Ectodermal cell (in vitro differentiated cells): ENCODE data around the gene TPO. TPM values are rescaled to one million over a fixed set of nuclear protein-coding genes. Genes with fewer than 3 reads are reported as not detected.

Experiments used
- H3K27ac ChIP-seq: 2 replicates; pipeline ENCODE4 v1.7.0; 2013; ENCODE audit warnings: mild to moderate bottlenecking, low read depth, low read length; ENCODE audit not compliant: insufficient read depth, poor library complexity, severe bottlenecking
- H3K27me3 ChIP-seq: 2 replicates; pipeline ENCODE4 v1.7.0; 2013; ENCODE audit warnings: mild to moderate bottlenecking, low read length; ENCODE audit not compliant: insufficient read depth, control insufficient read depth, poor library complexity, severe bottlenecking
- H3K36me3 ChIP-seq: one replicate; pipeline ENCODE4 v1.7.0; 2013; ENCODE audit warnings: low read length; ENCODE audit not compliant: control insufficient read depth, insufficient read depth
- H3K4me1 ChIP-seq: one replicate; pipeline ENCODE4 v1.7.0; 2013; ENCODE audit warnings: low read length; ENCODE audit not compliant: control insufficient read depth, insufficient read depth
- H3K4me3 ChIP-seq: 2 replicates; pipeline ENCODE4 v1.7.0; 2013; ENCODE audit warnings: low read depth, low read length, control low read depth; ENCODE audit not compliant: insufficient read depth
- H3K9me3 ChIP-seq: 2 replicates; pipeline ENCODE4 v1.7.0; 2013; ENCODE audit warnings: mild to moderate bottlenecking, low read length, moderate library complexity; ENCODE audit not compliant: control insufficient read depth
- WGBS, 2 experiments: methylation state at CpG; one replicate each; pipeline ENCODE4 v1.1.7; 2013; ENCODE audit warnings: missing lambda C conversion rate in 2 of 2; 5-methylcytosine and 5-hydroxymethylcytosine counted together
- polyA plus RNA-seq, 4 experiments: library from polyadenylated mRNA; stranded (reverse); fragments of 50-300 nt; gene quantifications; one replicate each; pipeline ENCODE4 v1.2.3, GENCODE V29; 2013

TPO gene
- polyA plus RNA-seq (2013, experiment 1 of 4) = not detected
- polyA plus RNA-seq (2013, experiment 2 of 4) = not detected
- not detected for polyA plus RNA-seq (2013, experiment 3 of 4)
- not detected for polyA plus RNA-seq (2013, experiment 4 of 4)

- 89 to 90% methylated on average over 15 of the region's 15 CpGs for WGBS, 2 experiments
- Histone ChIP-seq H3K4me3 (no peak within 1 kb of the TSS), H3K36me3 (no peaks in the 10 kb centered on the region), H3K4me1 (no peaks in the 10 kb centered on the region), H3K27ac (no peak within 1 kb of the TSS), H3K27me3 (no peaks in the 10 kb centered on the region), H3K9me3 (no peaks in the 10 kb centered on the region)
These were observed at the start of gene TPO for GRCh38 chr2:1413156-1413710. Gene TPO, plus strand, starts transcription at chr2:1413463. Its CDS starts 946 bp downstream, at chr2:1414409.

GRCh38 chr2:1366546-1367134 is 46.6 kb upstream of the TPO start:
- Histone ChIP-seq H3K36me3 (no peaks in the 10 kb centered on the region), H3K27ac (no peak overlapping the region), H3K27me3 (no peaks in the 10 kb centered on the region), H3K9me3 (no peaks in the 10 kb centered on the region), H3K4me1 (peaks cover 6% of the 10 kb centered on the region), H3K4me3 (no peak overlapping the region)
- WGBS, 2 experiments = 93 to 94% methylated on average over 19 to 20 of the region's 20 CpGs

- WGBS, 2 experiments = 88 to 92% methylated on average over 9 of the region's 9 CpGs
- Histone ChIP-seq H3K27me3 (no peaks in the 10 kb centered on the region), H3K4me3 (no peak overlapping the region)
These were observed 45.7 kb upstream of the TPO start for GRCh38 chr2:1367601-1368000.

GRCh38 chr2:1369905-1370304 is 43.4 kb upstream of the TPO start:
- H3K36me3 ChIP-seq = no peaks in the 10 kb centered on the region

More at GRCh38 chr2:1367601-1368000, 45.7 kb upstream of the TPO start:
- Histone ChIP-seq H3K36me3 (no peaks in the 10 kb centered on the region), H3K4me1 (peaks cover 6% of the 10 kb centered on the region), H3K27ac (no peak overlapping the region), H3K9me3 (no peaks in the 10 kb centered on the region)

GRCh38 chr2:1370461-1370860 is 42.8 kb upstream of the TPO start:
- 93 to 96% methylated on average over 4 of the region's 4 CpGs for WGBS, 2 experiments
- Histone ChIP-seq H3K9me3 (no peaks in the 10 kb centered on the region), H3K36me3 (no peaks in the 10 kb centered on the region), H3K4me1 (peaks cover 4% of the 10 kb centered on the region), H3K4me3 (no peak overlapping the region), H3K27ac (no peak overlapping the region), H3K27me3 (no peaks in the 10 kb centered on the region)

More at GRCh38 chr2:1369905-1370304, 43.4 kb upstream of the TPO start:
- Histone ChIP-seq H3K4me1 (peaks cover 6% of the 10 kb centered on the region), H3K9me3 (no peaks in the 10 kb centered on the region), H3K27ac (no peak overlapping the region), H3K27me3 (no peaks in the 10 kb centered on the region), H3K4me3 (no peak overlapping the region)
- WGBS, 2 experiments = 93 to 95% methylated on average over 10 of the region's 10 CpGs

GRCh38 chr2:1371082-1371481 is 42.2 kb upstream of the TPO start:
- Histone ChIP-seq H3K27me3 (no peaks in the 10 kb centered on the region), H3K9me3 (no peaks in the 10 kb centered on the region), H3K36me3 (no peaks in the 10 kb centered on the region), H3K4me1 (no peaks in the 10 kb centered on the region), H3K4me3 (no peak overlapping the region), H3K27ac (no peak overlapping the region)
- WGBS, 2 experiments = 96% methylated on average over 11 of the region's 11 CpGs

- no peaks in the 10 kb centered on the region for H3K36me3 ChIP-seq
- no peak overlapping the region for H3K27ac ChIP-seq
- 91 to 93% methylated on average over 12 of the region's 12 CpGs for WGBS, 2 experiments
- no peaks in the 10 kb centered on the region for H3K4me1 ChIP-seq
- H3K27me3 ChIP-seq = no peaks in the 10 kb centered on the region
- H3K9me3 ChIP-seq = no peaks in the 10 kb centered on the region
- H3K4me3 ChIP-seq = no peak overlapping the region
These were observed 39.4 kb upstream of the TPO start for GRCh38 chr2:1373830-1374229.

GRCh38 chr2:1374287-1374686 is 39.0 kb upstream of the TPO start:
- Histone ChIP-seq H3K27ac (no peak overlapping the region), H3K4me3 (no peak overlapping the region), H3K4me1 (no peaks in the 10 kb centered on the region), H3K27me3 (no peaks in the 10 kb centered on the region), H3K36me3 (no peaks in the 10 kb centered on the region), H3K9me3 (no peaks in the 10 kb centered on the region)
- 96 to 98% methylated on average over 11 of the region's 11 CpGs for whole genome bisulfite sequencing, 2 experiments

GRCh38 chr2:1375794-1376193 is 37.5 kb upstream of the TPO start:
- no peaks in the 10 kb centered on the region for H3K4me1 ChIP-seq
- H3K4me3 ChIP-seq = no peak overlapping the region
- no peak overlapping the region for H3K27ac ChIP-seq
- no peaks in the 10 kb centered on the region for H3K27me3 ChIP-seq
- no peaks in the 10 kb centered on the region for H3K36me3 ChIP-seq
- H3K9me3 ChIP-seq = no peaks in the 10 kb centered on the region
- 93 to 94% methylated on average over 14 of the region's 14 CpGs for WGBS, 2 experiments

- H3K27ac ChIP-seq = no peak overlapping the region
- 94 to 96% methylated on average over 6 of the region's 6 CpGs for WGBS, 2 experiments
- no peaks in the 10 kb centered on the region for H3K27me3 ChIP-seq
- H3K4me1 ChIP-seq = no peaks in the 10 kb centered on the region
- H3K36me3 ChIP-seq = no peaks in the 10 kb centered on the region
- H3K4me3 ChIP-seq = no peak overlapping the region
- no peaks in the 10 kb centered on the region for H3K9me3 ChIP-seq
These were observed 35.8 kb upstream of the TPO start for GRCh38 chr2:1377473-1377872.
